H1 (cell line): ENCODE measurements around the gene ACTBL2. TPM values are rescaled to one million over a fixed set of nuclear protein-coding genes. Genes with fewer than 3 reads are reported as not detected.

ENCODE experiments used
- CHD1 ChIP-seq: IDR thresholded peaks from 2 replicates; pipeline ENCODE4 v1.6.1; 2012; ENCODE audit warnings: low read depth, low read length, improper control_type of control experiment
- CREB1 ChIP-seq: IDR thresholded peaks from 2 replicates; pipeline ENCODE4 v1.6.1; 2012; ENCODE audit warnings: inconsistent platforms
- KDM5A ChIP-seq: fragments of 200-600 bp; IDR thresholded peaks from 2 replicates; pipeline ENCODE4 v1.7.1; 2012; ENCODE audit warnings: mild to moderate bottlenecking, low read length, inconsistent platforms, mixed read lengths
- MAX ChIP-seq: IDR thresholded peaks from 2 replicates; pipeline ENCODE4 v1.6.1; 2012; ENCODE audit warnings: inconsistent platforms
- POLR2A ChIP-seq, 2 experiments: IDR thresholded peaks; 1 replicate in 1 of 2; 2 replicates in 1 of 2; pipeline ENCODE4 v1.6.1; 2011; ENCODE audit warnings: low read depth in 2 of 2, low read length in 2 of 2, mild to moderate bottlenecking in 2 of 2; ENCODE audit errors: control extremely low read depth in 1 of 2
- YY1 ChIP-seq: IDR thresholded peaks from 2 replicates; pipeline ENCODE4 v1.6.1; 2011; ENCODE audit warnings: low read depth, mild to moderate bottlenecking, low read length
- polyA plus RNA-seq, 7 experiments: library from polyadenylated mRNA; depleted of rRNA in 3 of 7; stranded (reverse) in 5 of 7; unstranded in 2 of 7; fragments of >200 nt in 5 of 7; fragments of 200-250 nt in 2 of 7; gene quantifications; 1 replicate in 5 of 7; 2 replicates in 1 of 7; 4 replicates in 1 of 7; pipeline versions ENCODE4 v1.2.1 to v1.2.3, GENCODE V29; 2011 to 2013; ENCODE audit warnings: missing spikeins in 2 of 7, mixed read lengths in 2 of 7
- total RNA-seq: library from RNA; stranded (reverse); fragmentation: NEBNext Ultra II Directional; extraction: Animal tissue kit (Norgen Biotek cat#: 25700); gene quantifications from 2 replicates; pipeline ENCODE4 v1.2.1, GENCODE V29; 2021

ACTBL2 gene
- total and polyA plus RNA-seq, 2 of the 8 experiments (the other 6 are each of a cell fraction or from before 2014, with no cell fraction given): not detected

DNA sequence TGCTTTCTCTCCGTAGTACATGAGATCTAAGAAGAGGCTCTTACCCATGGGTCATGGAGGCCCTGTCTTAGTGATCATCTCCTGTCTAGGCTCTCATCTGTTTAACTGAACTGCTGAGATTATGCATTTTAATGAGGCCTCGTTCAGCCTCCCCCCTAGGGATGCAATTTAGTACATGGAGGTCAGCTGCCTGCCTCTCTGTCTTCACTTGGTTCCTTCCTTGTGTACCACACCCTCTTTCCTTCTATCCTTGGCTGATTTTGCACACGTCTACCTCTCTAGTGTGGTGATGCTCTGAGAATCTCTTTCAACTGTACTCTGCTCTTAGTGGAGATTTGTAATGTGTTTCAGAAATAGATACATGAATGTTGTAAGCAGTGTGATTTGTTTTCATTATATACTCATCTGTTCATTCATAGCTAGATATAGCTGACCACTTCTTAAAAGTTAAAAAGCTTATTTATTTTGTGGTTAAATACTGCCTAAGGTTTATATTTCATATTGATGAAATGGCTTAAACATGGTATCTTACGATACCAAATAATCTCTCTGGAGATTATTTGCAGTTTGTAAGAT lies 3.5 kb upstream of the ACTBL2 start (continued):
- TF ChIP-seq YY1: no peak
- TF ChIP-seq CHD1: no peak
- no peak for TF ChIP-seq POLR2A (IDR thresholded peaks at IDR 0.05; ENCODE audit: control extremely low read depth in 1 of 2, low read depth in 2 of 2, low read length in 2 of 2)
- no peak for TF ChIP-seq MAX
- TF ChIP-seq KDM5A: no peak
- TF ChIP-seq CREB1: no peak
- TF ChIP-seq, all 59 proteins: peak for 0
